Measurements from ENCODE around the gene FAM83C. TPM values are rescaled to one million over a fixed set of nuclear protein-coding genes. Genes with fewer than 3 reads are reported as not detected.

FAM83C gene
- total and polyA plus RNA-seq, 2 donors (not counting 1 experiment from before 2014, with no cell fraction given), result not detected

DNA sequence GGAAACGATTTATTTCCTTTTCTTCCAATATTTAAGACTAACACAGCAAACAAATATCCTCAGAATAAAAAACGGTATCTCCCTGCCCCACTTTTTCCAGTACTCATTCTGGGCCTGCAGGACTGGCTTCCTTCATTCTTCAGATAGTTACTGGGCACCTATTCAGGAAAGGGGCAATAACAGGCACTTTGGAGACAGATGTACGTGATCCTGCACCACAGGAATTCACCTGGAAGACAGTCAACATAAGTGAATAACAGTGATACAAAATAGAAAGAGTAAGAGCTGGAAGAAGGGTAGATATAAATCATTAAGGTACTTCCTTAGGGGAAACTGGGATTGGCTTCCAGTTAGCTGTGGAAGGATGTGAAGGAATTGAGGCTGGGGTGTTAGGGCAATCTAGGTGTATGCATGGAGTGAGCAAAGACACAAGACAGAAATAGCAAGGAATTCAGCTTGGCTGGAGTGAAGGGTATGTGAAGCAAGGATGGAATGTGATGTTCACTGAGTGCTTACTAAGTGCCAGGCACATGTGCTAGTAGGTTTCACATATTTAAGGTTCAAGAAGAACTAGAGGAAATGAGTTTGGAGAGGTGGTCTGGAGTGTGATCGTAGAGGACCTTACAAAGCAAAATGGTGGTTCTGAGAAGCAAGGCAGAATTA, 49.3 kb upstream of the FAM83C start:
- DNase-seq (no peak), ATAC-seq (ENCODE audit: low read depth) (no peak)
- Histone ChIP-seq H3K4me2 (replicated peaks; ENCODE audit: low read depth, low read length, poor library complexity, severe bottlenecking) (no peak overlapping the region), H3K27ac (ENCODE audit: low read length in 2 of 2) (no peak overlapping the region), H3K9ac (ENCODE audit: low read length) (no peak overlapping the region), H3K27me3 (replicated peaks in 1 of 4; ENCODE audit: control extremely low read depth in 1 of 4, control insufficient read depth in 3 of 4, insufficient read depth in 4 of 4, low read length in 3 of 4) (no peaks in the 10 kb centered on the region), H2AFZ (ENCODE audit: insufficient read depth, low read depth, low read length, poor library complexity, severe bottlenecking) (no peak overlapping the region), H3K36me3 (replicated peaks in 1 of 2; ENCODE audit: control extremely low read depth in 1 of 2, control insufficient read depth in 1 of 2, extremely low read depth in 1 of 2, insufficient read depth in 2 of 2, low read length in 1 of 2) (peaks cover 12 to 37% of the 10 kb centered on the region in 2 experiments), H3K79me2 (ENCODE audit: control insufficient read depth, insufficient read depth, low read length) (no peaks in the 10 kb centered on the region), H3K9me3 (ENCODE audit: control extremely low read depth in 1 of 3, control insufficient read depth in 2 of 3, insufficient read depth in 1 of 3, low read length in 2 of 3) (peaks cover 0 to 5% (median 0%) of the 10 kb centered on the region in 3 donors), H3K4me1 (ENCODE audit: control insufficient read depth in 2 of 2, insufficient read depth in 2 of 2, low read length in 2 of 2) (no peaks in the 10 kb centered on the region), H4K20me1 (ENCODE audit: control insufficient read depth, insufficient read depth, low read length, poor library complexity, severe bottlenecking) (no peaks in the 10 kb centered on the region), H3K4me3 (ENCODE audit: control extremely low read depth in 1 of 5, extremely low read depth in 1 of 5, insufficient read depth in 1 of 5, low read depth in 2 of 5, low read length in 4 of 5) (no peak overlapping the region)
- CTCF ChIA-PET, result interaction anchor here (1.0 to 1.1 kb wide), 3 partner anchors 37 to 106 kb away, joined by 3 to 8 read pairs (median 4); no protein-coding TSS in a partner anchor
- intact Hi-C loops (cut with micrococcal nuclease), result no loop called here
- H3K27me3 Mint-ChIP-seq, result no peaks in the 10 kb centered on the region
- WGBS (ENCODE audit: insufficient coverage), result 100% methylated on average over 2 of the region's 4 CpGs
- no peaks in the 10 kb centered on the region for H3K9me3 Mint-ChIP-seq (ENCODE audit: insufficient read depth)
- H3K4me1 Mint-ChIP-seq, result no peaks in the 10 kb centered on the region
- no peak overlapping the region for H3K4me3 Mint-ChIP-seq
- TF ChIP-seq EZH2 (IDR thresholded peaks at IDR 0.05; ENCODE audit: borderline replicate concordance, insufficient read depth, low read depth, low read length, poor library complexity, severe bottlenecking), result no peak
- TF ChIP-seq, protein P1, sequence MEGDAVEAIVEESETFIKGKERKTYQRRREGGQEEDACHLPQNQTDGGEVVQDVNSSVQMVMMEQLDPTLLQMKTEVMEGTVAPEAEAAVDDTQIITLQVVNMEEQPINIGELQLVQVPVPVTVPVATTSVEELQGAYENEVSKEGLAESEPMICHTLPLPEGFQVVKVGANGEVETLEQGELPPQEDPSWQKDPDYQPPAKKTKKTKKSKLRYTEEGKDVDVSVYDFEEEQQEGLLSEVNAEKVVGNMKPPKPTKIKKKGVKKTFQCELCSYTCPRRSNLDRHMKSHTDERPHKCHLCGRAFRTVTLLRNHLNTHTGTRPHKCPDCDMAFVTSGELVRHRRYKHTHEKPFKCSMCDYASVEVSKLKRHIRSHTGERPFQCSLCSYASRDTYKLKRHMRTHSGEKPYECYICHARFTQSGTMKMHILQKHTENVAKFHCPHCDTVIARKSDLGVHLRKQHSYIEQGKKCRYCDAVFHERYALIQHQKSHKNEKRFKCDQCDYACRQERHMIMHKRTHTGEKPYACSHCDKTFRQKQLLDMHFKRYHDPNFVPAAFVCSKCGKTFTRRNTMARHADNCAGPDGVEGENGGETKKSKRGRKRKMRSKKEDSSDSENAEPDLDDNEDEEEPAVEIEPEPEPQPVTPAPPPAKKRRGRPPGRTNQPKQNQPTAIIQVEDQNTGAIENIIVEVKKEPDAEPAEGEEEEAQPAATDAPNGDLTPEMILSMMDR (IDR thresholded peaks at IDR 0.05), result no peak
- POLR2A ChIA-PET, result no interaction called here
- no peak overlapping the region for H3K27ac Mint-ChIP-seq

DNA sequence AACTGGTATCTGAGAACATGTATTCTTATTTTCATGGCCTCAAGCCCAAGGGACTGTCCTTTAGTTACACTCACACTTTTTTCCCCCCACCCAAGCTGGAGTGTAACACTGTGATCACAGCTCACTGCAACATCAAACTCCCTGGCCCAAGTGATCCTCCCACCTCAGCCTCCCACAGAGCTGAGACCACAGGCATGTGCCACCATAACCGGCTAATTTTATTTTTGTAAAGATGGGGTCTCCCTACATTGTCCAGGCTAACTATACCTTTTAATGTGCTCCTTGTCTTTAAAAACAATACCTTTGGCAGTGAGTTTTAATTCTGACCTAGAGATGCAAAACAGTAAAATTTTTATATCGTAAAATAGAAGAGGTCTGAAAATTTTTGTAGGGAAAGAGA, 48.2 kb upstream of the FAM83C start:
- ATAC-seq (ENCODE audit: low read depth), result no peak
- H3K4me1 Mint-ChIP-seq, result no peaks in the 10 kb centered on the region
- CTCF ChIA-PET, result no interaction called here

More for the DNA sequence above, 48.2 kb upstream of the FAM83C start:
- Histone ChIP-seq H4K20me1 (ENCODE audit: control insufficient read depth, insufficient read depth, low read length, poor library complexity, severe bottlenecking) (no peaks in the 10 kb centered on the region), H3K4me3 (ENCODE audit: control extremely low read depth in 1 of 5, extremely low read depth in 1 of 5, insufficient read depth in 1 of 5, low read depth in 2 of 5, low read length in 4 of 5) (no peak overlapping the region), H3K27me3 (replicated peaks in 1 of 4; ENCODE audit: control extremely low read depth in 1 of 4, control insufficient read depth in 3 of 4, insufficient read depth in 4 of 4, low read length in 3 of 4) (no peaks in the 10 kb centered on the region), H3K9ac (ENCODE audit: low read length) (no peak overlapping the region), H3K4me1 (ENCODE audit: control insufficient read depth in 2 of 2, insufficient read depth in 2 of 2, low read length in 2 of 2) (no peaks in the 10 kb centered on the region), H3K9me3 (ENCODE audit: control extremely low read depth in 1 of 3, control insufficient read depth in 2 of 3, insufficient read depth in 1 of 3, low read length in 2 of 3) (no peaks in the 10 kb centered on the region), H3K4me2 (replicated peaks; ENCODE audit: low read depth, low read length, poor library complexity, severe bottlenecking) (no peak overlapping the region), H3K27ac (ENCODE audit: low read length in 2 of 2) (no peak overlapping the region), H3K79me2 (ENCODE audit: control insufficient read depth, insufficient read depth, low read length) (no peaks in the 10 kb centered on the region), H2AFZ (ENCODE audit: insufficient read depth, low read depth, low read length, poor library complexity, severe bottlenecking) (no peak overlapping the region), H3K36me3 (replicated peaks in 1 of 2; ENCODE audit: control extremely low read depth in 1 of 2, control insufficient read depth in 1 of 2, extremely low read depth in 1 of 2, insufficient read depth in 2 of 2, low read length in 1 of 2) (peaks cover 12 to 27% of the 10 kb centered on the region in 2 experiments)
- no peaks in the 10 kb centered on the region for H3K9me3 Mint-ChIP-seq (ENCODE audit: insufficient read depth)
- TF ChIP-seq, protein P1 (IDR thresholded peaks at IDR 0.05), result no peak
- no peak for TF ChIP-seq EZH2 (IDR thresholded peaks at IDR 0.05; ENCODE audit: borderline replicate concordance, insufficient read depth, low read depth, low read length, poor library complexity, severe bottlenecking)
- no peak overlapping the region for H3K4me3 Mint-ChIP-seq
- no peaks in the 10 kb centered on the region for H3K27me3 Mint-ChIP-seq
- intact Hi-C loops (cut with micrococcal nuclease), result no loop called here
- H3K27ac Mint-ChIP-seq, result no peak overlapping the region
- no peak for DNase-seq
- POLR2A ChIA-PET, result no interaction called here
- WGBS (ENCODE audit: insufficient coverage), result 100% methylated on average over 1 of the region's 2 CpGs
